WI38 (cell line): Measurements from ENCODE around the gene TMEM255B.

Source experiments
- H3K4me3 ChIP-seq: 2 replicates; pipeline ENCODE4 v1.5.1; 2011; ENCODE audit warnings: low read depth, mild to moderate bottlenecking, control low read depth, low read length
- CTCF ChIP-seq: IDR thresholded peaks from 2 replicates; pipeline ENCODE4 v1.5.1; 2012; ENCODE audit warnings: low read depth, mild to moderate bottlenecking, control low read depth, low read length

The TMEM255B gene

GRCh38 chr13:113800576-113800926 lies 41.5 kb downstream of the TMEM255B start:
- H3K4me3 ChIP-seq, result no peak overlapping the region
- no peak for TF ChIP-seq CTCF

GRCh38 chr13:113801289-113801961 lies 42.4 kb downstream of the TMEM255B start:
- TF ChIP-seq CTCF, result no peak
- no peak overlapping the region for H3K4me3 ChIP-seq

- no peak overlapping the region for H3K4me3 ChIP-seq
- TF ChIP-seq CTCF, result no peak
Observed at GRCh38 chr13:113802090-113802531, 43.1 kb downstream of the TMEM255B start.

GRCh38 chr13:113802761-113803160 lies 43.7 kb downstream of the TMEM255B start:
- no peak overlapping the region for H3K4me3 ChIP-seq
- TF ChIP-seq CTCF, result no peak

- H3K4me3 ChIP-seq, result no peak overlapping the region
- TF ChIP-seq CTCF, result no peak
Observed at GRCh38 chr13:113803409-113804016, 44.5 kb downstream of the TMEM255B start.

- TF ChIP-seq CTCF, result no peak
- no peak overlapping the region for H3K4me3 ChIP-seq
Observed at GRCh38 chr13:113804017-113804702, 45.1 kb downstream of the TMEM255B start.
